Measurements from ENCODE around the gene C9orf152. TPM values are rescaled to one million over a fixed set of nuclear protein-coding genes. Genes with fewer than 3 reads are reported as not detected.

The C9orf152 gene
- polyA plus RNA-seq, 4 donors: 0.08 to 0.76 (median 0.48) TPM

Other genes with a start within 250 kb of the C9orf152 start
- 100 to 1,000 TPM; 121 to 247 (median 223) TPM for gene TXN, start 48.3 kb upstream of the C9orf152 start, polyA plus RNA-seq (ENCODE audit: insufficient read length in 4 of 4)
- gene TXNDC8, start 129.7 kb upstream of the C9orf152 start, polyA plus RNA-seq (ENCODE audit: insufficient read length in 4 of 4): not detected